K562 (cell line): Measurements from ENCODE around the gene SEPTIN1. TPM values are rescaled to one million over a fixed set of nuclear protein-coding genes. Genes with fewer than 3 reads are reported as not detected.

Experiments
- ATAC-seq: fragments of 200-7000 bp; cut with Tn5 transposase; 3 replicates; pipeline ENCODE4 v1.9.1; 2020; ENCODE audit warnings: moderate library complexity
- BruUV-seq: library from RNA; stranded (reverse); fragments of 400-500 nt; replicated peaks from 2 replicates; lab custom pipeline; 2021; lab: Mats Ljungman, UMichigan
- CTCF ChIA-PET: fragments of 300-600 bp; formaldehyde crosslinking; extraction: SDS; loops from one replicate; lab custom pipeline; 2021; ENCODE audit warnings: low intra/inter-chr PET ratio; lab: Yijun Ruan, JAX
- POLR2A ChIA-PET: fragments of 300-600, 350-650 bp; sonication (Branson Sonifier 250); formaldehyde crosslinking; extraction: SDS; loops from one replicate; lab custom pipeline; 2021; ENCODE audit warnings: antibody characterized with exemption, inconsistent platforms; lab: Yijun Ruan, JAX
- DNase-seq, 4 experiments: peaks; one replicate each; pipeline versions ENCODE4 v3.0.0 to v3.0.0-alpha.2; 2011 to 2018; ENCODE audit warnings: low spot score in 3 of 4, mixed read lengths in 3 of 4; ENCODE audit errors: extremely low read depth in 1 of 4
- FAIRE-seq: peaks from 2 replicates; lab custom pipeline; 2011; peaks lifted over from hg19 to GRCh38; lab: Jason Lieb, UNC
- H2AFZ ChIP-seq: 2 replicates; pipeline ENCODE4 v1.6.0; 2011; ENCODE audit warnings: low read depth, low read length, control low read depth, inconsistent platforms
- H3K27ac ChIP-seq: fragments of 200-600 bp; 3 replicates; pipeline ENCODE4 v1.8.0; 2011; ENCODE audit warnings: low read depth, mild to moderate bottlenecking, control low read depth, inconsistent platforms, low read length, moderate library complexity, mixed read lengths; ENCODE audit errors: extremely low read depth
- H3K27me3 ChIP-seq, 2 experiments: fragments of 300-600 bp in 1 of 2; 2 replicates in 1 of 2; 3 replicates in 1 of 2; pipeline versions ENCODE4 v1.6.0 to v1.8.0; 2011; ENCODE audit warnings: inconsistent platforms in 2 of 2, low read length in 2 of 2, mild to moderate bottlenecking in 1 of 2, mixed read lengths in 1 of 2, moderate library complexity in 1 of 2; ENCODE audit not compliant: control insufficient read depth in 2 of 2, insufficient read depth in 2 of 2
- H3K36me3 ChIP-seq: fragments of 300-600 bp; 3 replicates; pipeline ENCODE4 v1.8.0; 2011; ENCODE audit warnings: mild to moderate bottlenecking, low read length, inconsistent platforms; ENCODE audit not compliant: control insufficient read depth, insufficient read depth
- H3K4me1 ChIP-seq, 2 experiments: fragments of 200-600 bp in 1 of 2; replicated peaks in 1 of 2; 2 replicates in 1 of 2; 3 replicates in 1 of 2; pipeline versions ENCODE4 v1.5.1 to v1.8.0; 2011; ENCODE audit warnings: inconsistent platforms in 2 of 2, low read length in 2 of 2, mild to moderate bottlenecking in 1 of 2, mixed read lengths in 1 of 2, moderate library complexity in 1 of 2; ENCODE audit not compliant: control insufficient read depth in 2 of 2, insufficient read depth in 2 of 2
- H3K4me2 ChIP-seq: 2 replicates; pipeline ENCODE4 v1.6.1; 2011; ENCODE audit warnings: low read length, control low read depth, inconsistent platforms, mixed read lengths; ENCODE audit not compliant: insufficient read depth
- H3K4me3 ChIP-seq: fragments of 200-600 bp; sonication (generic), shearing (Covaris generic); 2 replicates; pipeline ENCODE4 v1.5.1; 2016; ENCODE audit warnings: control low read depth, inconsistent platforms
- H3K79me2 ChIP-seq: fragments of 200-600 bp; 3 replicates; pipeline ENCODE4 v1.8.0; 2011; ENCODE audit warnings: low read length, inconsistent platforms; ENCODE audit not compliant: control insufficient read depth, insufficient read depth
- H3K9ac ChIP-seq, 2 experiments: 2 replicates each; pipeline versions ENCODE4 v1.6.0 to v1.6.1; 2011; ENCODE audit warnings: low read depth in 2 of 2, low read length in 2 of 2, control low read depth in 1 of 2, inconsistent platforms in 1 of 2, mild to moderate bottlenecking in 1 of 2, mixed read lengths in 1 of 2; ENCODE audit not compliant: insufficient read depth in 1 of 2
- H3K9me1 ChIP-seq: one replicate; pipeline ENCODE4 v1.6.0; 2011; ENCODE audit warnings: inconsistent platforms, mild to moderate bottlenecking, low read length, moderate library complexity; ENCODE audit not compliant: control insufficient read depth, insufficient read depth
- H3K9me3 ChIP-seq: replicated peaks from 2 replicates; pipeline ENCODE4 v1.5.1; 2011; ENCODE audit warnings: low read depth, low read length, inconsistent platforms; ENCODE audit not compliant: control insufficient read depth, insufficient read depth
- H4K20me1 ChIP-seq: replicated peaks from 2 replicates; pipeline ENCODE4 v1.6.1; 2011; ENCODE audit warnings: low read length, inconsistent platforms, mixed read lengths; ENCODE audit not compliant: control insufficient read depth, insufficient read depth
- RBFOX2 ChIP-seq: fragments of 200-400 bp; formaldehyde crosslinking; IDR thresholded peaks from 2 replicates; pipeline ENCODE4 v1.6.1; 2017; ENCODE audit warnings: low read depth, mild to moderate bottlenecking, low read length, moderate library complexity
- WGBS: fragments of 100-300 bp; shearing (Covaris generic); methylation state at CpG from one replicate; pipeline ENCODE4 v1.1.6; 2016; ENCODE audit warnings: low coverage, mixed read lengths; ENCODE audit not compliant: insufficient coverage; ENCODE audit errors: missing lambda C conversion rate; 5-methylcytosine and 5-hydroxymethylcytosine counted together
- in situ Hi-C: fragments of 300-500 bp; cut with MboI; formaldehyde crosslinking; loops from 4 replicates; pipeline ENCODE4 v1.15.0; 2018; ENCODE audit warnings: inconsistent platforms, mixed read lengths
- intact Hi-C: fragments of 100-400 bp; cut with micrococcal nuclease; formaldehyde crosslinking; loops from 2 replicates; pipeline ENCODE4 v1.14.2; 2022
- polyA plus RNA-seq, 8 experiments: library from polyadenylated mRNA; depleted of rRNA in 4 of 8; stranded (reverse) in 5 of 8; unstranded in 3 of 8; fragments of >200 nt; fragmentation: Nextera tagmentation in 2 of 8; fragmentation: Illumina TruSeq in 1 of 8; extraction: Ambion mirVana in 2 of 8; extraction: Trizol in 1 of 8; gene quantifications; 2 replicates each; pipeline versions ENCODE4 v1.2.1 to v1.2.3, GENCODE V29; 2011 to 2014; ENCODE audit warnings: inconsistent platforms in 1 of 8, missing spikeins in 1 of 8
- total RNA-seq, 7 experiments: library from RNA; depleted of rRNA in 6 of 7; stranded (reverse); fragments of >200 nt in 6 of 7; fragmentation: Illumina TruSeq in 2 of 7; extraction: Trizol in 2 of 7; gene quantifications; 2 replicates each; pipeline versions ENCODE4 v1.2.1 to v1.2.3, GENCODE V29; 2011 to 2021; ENCODE audit warnings: low replicate concordance in 1 of 7
- TF ChIP-seq, protein P1 (sequence below): sonication (generic); formaldehyde crosslinking; IDR thresholded peaks from 2 replicates; pipeline ENCODE4 v1.8.1; 2023; ENCODE audit warnings: mild to moderate bottlenecking, missing genetic modification reagents

Gene SEPTIN1
- total and polyA plus RNA-seq, 9 of the 15 experiments (the other 6 are each of a cell fraction or from before 2014, with no cell fraction given): 0.23 to 5.6 (median 1.7) TPM; not detected in 1

DNA sequence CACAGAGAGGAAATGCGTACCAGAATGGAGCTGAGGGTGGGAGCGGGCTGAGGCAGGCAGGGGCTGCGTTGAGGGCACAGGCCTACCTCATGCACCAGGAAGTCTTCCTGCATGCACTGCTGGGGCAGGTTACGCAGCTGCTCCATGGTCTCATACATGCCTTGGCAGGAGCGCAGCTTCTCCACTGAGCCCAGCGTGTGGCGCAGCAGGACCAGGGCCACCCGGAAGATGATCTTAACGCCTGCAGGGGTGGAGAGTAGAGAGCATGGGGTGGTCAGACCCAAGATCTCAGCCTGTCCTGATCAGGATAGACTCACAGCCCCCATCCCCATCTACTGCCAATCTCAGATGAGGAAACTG lies 23.8 kb downstream of the SEPTIN1 start:
- Histone ChIP-seq H3K9ac (peak overlapping the region in 1 of 2 experiments; percentile 37; a peak in 1 of 4 replicates), H4K20me1 (no peaks in the 10 kb centered on the region), H3K4me3 (no peak overlapping the region), H2AFZ (no peak overlapping the region), H3K9me1 (no peaks in the 10 kb centered on the region), H3K79me2 (peaks cover 36% of the 10 kb centered on the region), H3K4me2 (no peak overlapping the region), H3K4me1 (peaks cover 13 to 50% of the 10 kb centered on the region in 2 experiments; a peak in 4 of 5 replicates), H3K36me3 (peaks cover 63% of the 10 kb centered on the region; the same call in 2 of the 3 replicates)
- intact Hi-C loops (loop anchor here (5.0 kb wide), 1 partner anchor 49 kb away; the partner anchor contains the start of gene ZNF771), in situ Hi-C loops (loop anchor here (25.0 kb wide), 1 partner anchor 896 kb away; the partner anchor contains the start of genes BOLA2, SLX1B and SULT1A4)
- CTCF ChIA-PET: interaction anchor here (0.6 kb wide), 1 partner anchor 343 kb away, joined by 4 read pairs; no protein-coding TSS in a partner anchor
- no TSS peak for BruUV-seq
- ATAC-seq (no peak), DNase-seq (no peak)
- POLR2A ChIA-PET: interaction anchor here (8.2 kb wide), 1 partner anchor 10 kb away, joined by 77 read pairs; the partner anchor contains the start of gene TBC1D10B
- no peak; the same call in 1 of the 2 replicates for TF ChIP-seq RBFOX2
- TF ChIP-seq, protein P1, sequence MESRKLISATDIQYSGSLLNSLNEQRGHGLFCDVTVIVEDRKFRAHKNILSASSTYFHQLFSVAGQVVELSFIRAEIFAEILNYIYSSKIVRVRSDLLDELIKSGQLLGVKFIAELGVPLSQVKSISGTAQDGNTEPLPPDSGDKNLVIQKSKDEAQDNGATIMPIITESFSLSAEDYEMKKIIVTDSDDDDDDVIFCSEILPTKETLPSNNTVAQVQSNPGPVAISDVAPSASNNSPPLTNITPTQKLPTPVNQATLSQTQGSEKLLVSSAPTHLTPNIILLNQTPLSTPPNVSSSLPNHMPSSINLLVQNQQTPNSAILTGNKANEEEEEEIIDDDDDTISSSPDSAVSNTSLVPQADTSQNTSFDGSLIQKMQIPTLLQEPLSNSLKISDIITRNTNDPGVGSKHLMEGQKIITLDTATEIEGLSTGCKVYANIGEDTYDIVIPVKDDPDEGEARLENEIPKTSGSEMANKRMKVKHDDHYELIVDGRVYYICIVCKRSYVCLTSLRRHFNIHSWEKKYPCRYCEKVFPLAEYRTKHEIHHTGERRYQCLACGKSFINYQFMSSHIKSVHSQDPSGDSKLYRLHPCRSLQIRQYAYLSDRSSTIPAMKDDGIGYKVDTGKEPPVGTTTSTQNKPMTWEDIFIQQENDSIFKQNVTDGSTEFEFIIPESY (CRISPR knock-in tag): peak; percentile 1; the same call in 1 of the 2 replicates
- TF ChIP-seq, all 486 proteins: peak for 1
- no peaks in the 10 kb centered on the region for H3K27me3 ChIP-seq
- 83% methylated on average over 8 of the region's 9 CpGs for WGBS
- H3K27ac ChIP-seq: no peak overlapping the region
- H3K9me3 ChIP-seq: no peaks in the 10 kb centered on the region
- no peak for FAIRE-seq
